Mesodermal cell (in vitro differentiated cells): ENCODE results near the gene CTCF.

Experiments
- H3K27ac ChIP-seq: 2 replicates; pipeline ENCODE4 v1.7.0; 2013; ENCODE audit warnings: mild to moderate bottlenecking, low read depth, low read length, moderate library complexity; ENCODE audit not compliant: severe bottlenecking
- H3K36me3 ChIP-seq: 2 replicates; pipeline ENCODE4 v1.7.1; 2013; ENCODE audit warnings: mild to moderate bottlenecking, low read length, moderate library complexity; ENCODE audit not compliant: control insufficient read depth, insufficient read depth
- H3K4me1 ChIP-seq: one replicate; pipeline ENCODE4 v1.7.1; 2013; ENCODE audit warnings: mild to moderate bottlenecking, low read length; ENCODE audit not compliant: insufficient read depth, control insufficient read depth, poor library complexity, severe bottlenecking
- H3K4me3 ChIP-seq: 2 replicates; pipeline ENCODE4 v1.7.0; 2013; ENCODE audit warnings: low read length, control low read depth, mild to moderate bottlenecking; ENCODE audit not compliant: insufficient read depth, poor library complexity, severe bottlenecking; ENCODE audit errors: extremely low read depth
- H3K9me3 ChIP-seq: 2 replicates; pipeline ENCODE4 v1.7.1; 2013; ENCODE audit warnings: mild to moderate bottlenecking, low read length, moderate library complexity; ENCODE audit not compliant: control insufficient read depth
- WGBS, 2 experiments: methylation state at CpG; one replicate each; pipeline ENCODE4 v1.1.5; 2013; ENCODE audit warnings: missing lambda C conversion rate in 2 of 2; ENCODE audit not compliant: insufficient coverage in 2 of 2; 5-methylcytosine and 5-hydroxymethylcytosine counted together

CTCF gene

GRCh38 chr16:67676516-67676915 lies 114.2 kb downstream of the CTCF start:
- no peaks in the 10 kb centered on the region for H3K9me3 ChIP-seq
- H3K27ac ChIP-seq = no peak overlapping the region
- H3K36me3 ChIP-seq = peaks cover 24% of the 10 kb centered on the region
- H3K4me1 ChIP-seq = no peaks in the 10 kb centered on the region
- no peak overlapping the region for H3K4me3 ChIP-seq
- WGBS, 2 experiments = 97 to 100% methylated on average over 2 to 3 of the region's 4 CpGs

- Histone ChIP-seq H3K9me3 (no peaks in the 10 kb centered on the region), H3K4me3 (no peak overlapping the region), H3K27ac (no peak overlapping the region), H3K4me1 (no peaks in the 10 kb centered on the region), H3K36me3 (peaks cover 25% of the 10 kb centered on the region)
- WGBS, 2 experiments = 94 to 97% methylated on average over 4 to 8 of the region's 8 CpGs
Observed at GRCh38 chr16:67676939-67677338, 114.6 kb downstream of the CTCF start.

GRCh38 chr16:67677712-67678111 lies 115.4 kb downstream of the CTCF start:
- H3K27ac ChIP-seq = no peak overlapping the region
- no peaks in the 10 kb centered on the region for H3K4me1 ChIP-seq
- 100% methylated on average over 1 of the region's 1 CpG; no CpG with 5 or more reads in 1 of the 2 experiments for WGBS, 2 experiments
- no peak overlapping the region for H3K4me3 ChIP-seq
- peaks cover 31% of the 10 kb centered on the region for H3K36me3 ChIP-seq
- H3K9me3 ChIP-seq = no peaks in the 10 kb centered on the region

- no peaks in the 10 kb centered on the region for H3K9me3 ChIP-seq
- no peak overlapping the region for H3K27ac ChIP-seq
- H3K4me3 ChIP-seq = no peak overlapping the region
- WGBS, 2 experiments = 92 to 100% methylated on average over 5 to 7 of the region's 12 CpGs
- H3K4me1 ChIP-seq = no peaks in the 10 kb centered on the region
- peaks cover 39% of the 10 kb centered on the region for H3K36me3 ChIP-seq
Observed at GRCh38 chr16:67678354-67679023, 116.2 kb downstream of the CTCF start.

GRCh38 chr16:67679935-67680897 lies 117.9 kb downstream of the CTCF start:
- Histone ChIP-seq H3K4me1 (no peaks in the 10 kb centered on the region), H3K36me3 (peaks cover 49% of the 10 kb centered on the region), H3K4me3 (no peak overlapping the region), H3K9me3 (no peaks in the 10 kb centered on the region), H3K27ac (no peak overlapping the region)
- WGBS, 2 experiments = 93% methylated on average over 7 of the region's 10 CpGs

- H3K27ac ChIP-seq = no peak overlapping the region
- H3K36me3 ChIP-seq = peaks cover 48% of the 10 kb centered on the region
- no peak overlapping the region for H3K4me3 ChIP-seq
- H3K4me1 ChIP-seq = no peaks in the 10 kb centered on the region
- 88 to 93% methylated on average over 1 to 3 of the region's 4 CpGs for WGBS, 2 experiments
- no peaks in the 10 kb centered on the region for H3K9me3 ChIP-seq
Observed at GRCh38 chr16:67683767-67684166, 121.4 kb downstream of the CTCF start.

- no peak overlapping the region for H3K27ac ChIP-seq
- H3K9me3 ChIP-seq = no peaks in the 10 kb centered on the region
- peaks cover 48% of the 10 kb centered on the region for H3K36me3 ChIP-seq
- no peak overlapping the region for H3K4me3 ChIP-seq
- no peaks in the 10 kb centered on the region for H3K4me1 ChIP-seq
- 92% methylated on average over 14 to 15 of the region's 17 CpGs for WGBS, 2 experiments
Observed at GRCh38 chr16:67685388-67686112, 123.2 kb downstream of the CTCF start.
